HFFc6 (cell line): ENCODE data around the gene THAP7. TPM values are rescaled to one million over a fixed set of nuclear protein-coding genes. Genes with fewer than 3 reads are reported as not detected.

ENCODE experiments used
- DNase-seq: peaks from one replicate; pipeline ENCODE4 v3.0.0-alpha.2; 2018
- H3K27ac Mint-ChIP-seq: 2 replicates; pipeline ENCODE4 v1.8.0; 2020; ENCODE audit warnings: mild to moderate bottlenecking, mixed read lengths
- H3K27me3 Mint-ChIP-seq: 2 replicates; pipeline ENCODE4 v1.8.0; 2021; ENCODE audit warnings: mild to moderate bottlenecking, moderate library complexity, mixed read lengths; ENCODE audit not compliant: insufficient read depth
- H3K36me3 Mint-ChIP-seq: 2 replicates; pipeline ENCODE4 v1.8.0; 2021; ENCODE audit warnings: low read depth, mixed read lengths
- H3K4me1 Mint-ChIP-seq: 2 replicates; pipeline ENCODE4 v1.8.0; 2020; ENCODE audit warnings: low read depth, mixed read lengths
- H3K4me3 Mint-ChIP-seq: 2 replicates; pipeline ENCODE4 v1.8.0; 2020; ENCODE audit warnings: mild to moderate bottlenecking, moderate library complexity, mixed read lengths
- H3K9me3 Mint-ChIP-seq: 2 replicates; pipeline ENCODE4 v1.8.0; 2020; ENCODE audit warnings: mild to moderate bottlenecking, mixed read lengths
- total RNA-seq, 6 experiments: library from RNA; stranded (reverse); fragmentation: NEBNext Ultra II Directional; extraction: Animal tissue kit (Norgen Biotek cat#: 25700); gene quantifications; 2 replicates in 1 of 6; 3 replicates in 5 of 6; pipeline ENCODE4 v1.2.3, GENCODE V29; 2021
- TF ChIP-seq, protein P1 (sequence below): fragments of 200-600 bp; sonication (generic); IDR thresholded peaks from 2 replicates; pipeline ENCODE4 v1.5.0; 2021; ENCODE audit warnings: antibody characterized with exemption, mild to moderate bottlenecking

Gene THAP7
- total RNA-seq, 6 experiments from 2014 or later: 17.8 to 23.1 (median 21.1) TPM

DNA sequence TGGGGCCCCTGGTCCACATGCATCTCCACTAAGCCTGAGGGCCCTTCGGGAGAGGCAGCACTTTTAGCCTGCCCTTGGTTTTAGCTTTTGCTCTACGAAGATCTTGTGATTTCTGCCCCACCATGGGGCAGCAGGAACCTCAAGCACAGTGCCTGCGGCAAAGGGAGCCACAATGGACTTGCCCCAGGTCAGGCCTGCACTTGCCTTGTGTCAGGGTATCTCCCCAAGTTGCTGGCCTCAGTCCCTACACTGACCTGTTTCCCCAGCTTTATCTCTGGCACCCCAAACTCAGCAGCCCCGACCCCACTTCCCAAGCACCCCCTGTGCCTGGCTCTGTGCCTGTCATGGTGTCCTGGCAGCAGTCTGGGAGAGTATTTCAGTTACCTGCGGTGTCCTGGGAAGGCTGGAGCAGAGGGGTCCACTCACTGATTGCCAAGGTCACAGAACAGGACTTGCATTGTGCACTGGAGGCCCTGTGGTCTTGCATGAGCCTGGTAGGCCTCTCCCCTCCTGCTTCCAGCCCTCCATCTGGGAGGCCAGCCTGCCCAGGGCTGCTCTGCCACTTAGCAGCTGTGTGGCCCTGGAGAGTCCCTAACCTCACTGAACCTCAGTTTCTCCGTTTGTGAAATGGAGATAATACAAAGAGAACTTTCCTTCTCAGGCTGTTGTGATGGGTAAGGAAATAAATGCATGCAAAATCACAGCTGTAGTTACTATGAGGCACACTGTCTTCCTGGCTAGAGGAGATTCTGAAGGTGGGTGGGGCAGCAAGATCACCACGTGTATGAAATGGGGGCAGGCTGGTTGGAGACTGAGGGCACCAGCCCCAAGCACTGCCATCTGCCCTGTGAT is 38.5 kb downstream of the THAP7 start:
- TF ChIP-seq, protein P1, sequence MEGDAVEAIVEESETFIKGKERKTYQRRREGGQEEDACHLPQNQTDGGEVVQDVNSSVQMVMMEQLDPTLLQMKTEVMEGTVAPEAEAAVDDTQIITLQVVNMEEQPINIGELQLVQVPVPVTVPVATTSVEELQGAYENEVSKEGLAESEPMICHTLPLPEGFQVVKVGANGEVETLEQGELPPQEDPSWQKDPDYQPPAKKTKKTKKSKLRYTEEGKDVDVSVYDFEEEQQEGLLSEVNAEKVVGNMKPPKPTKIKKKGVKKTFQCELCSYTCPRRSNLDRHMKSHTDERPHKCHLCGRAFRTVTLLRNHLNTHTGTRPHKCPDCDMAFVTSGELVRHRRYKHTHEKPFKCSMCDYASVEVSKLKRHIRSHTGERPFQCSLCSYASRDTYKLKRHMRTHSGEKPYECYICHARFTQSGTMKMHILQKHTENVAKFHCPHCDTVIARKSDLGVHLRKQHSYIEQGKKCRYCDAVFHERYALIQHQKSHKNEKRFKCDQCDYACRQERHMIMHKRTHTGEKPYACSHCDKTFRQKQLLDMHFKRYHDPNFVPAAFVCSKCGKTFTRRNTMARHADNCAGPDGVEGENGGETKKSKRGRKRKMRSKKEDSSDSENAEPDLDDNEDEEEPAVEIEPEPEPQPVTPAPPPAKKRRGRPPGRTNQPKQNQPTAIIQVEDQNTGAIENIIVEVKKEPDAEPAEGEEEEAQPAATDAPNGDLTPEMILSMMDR: no peak
- DNase-seq: no peak
- Mint-ChIP-seq H3K27me3 (peaks cover 11% of the 10 kb centered on the region), H3K9me3 (no peaks in the 10 kb centered on the region), H3K4me3 (no peak overlapping the region), H3K27ac (no peak overlapping the region), H3K36me3 (no peaks in the 10 kb centered on the region), H3K4me1 (peaks cover 5% of the 10 kb centered on the region; the same call in 1 of the 2 replicates)

DNA sequence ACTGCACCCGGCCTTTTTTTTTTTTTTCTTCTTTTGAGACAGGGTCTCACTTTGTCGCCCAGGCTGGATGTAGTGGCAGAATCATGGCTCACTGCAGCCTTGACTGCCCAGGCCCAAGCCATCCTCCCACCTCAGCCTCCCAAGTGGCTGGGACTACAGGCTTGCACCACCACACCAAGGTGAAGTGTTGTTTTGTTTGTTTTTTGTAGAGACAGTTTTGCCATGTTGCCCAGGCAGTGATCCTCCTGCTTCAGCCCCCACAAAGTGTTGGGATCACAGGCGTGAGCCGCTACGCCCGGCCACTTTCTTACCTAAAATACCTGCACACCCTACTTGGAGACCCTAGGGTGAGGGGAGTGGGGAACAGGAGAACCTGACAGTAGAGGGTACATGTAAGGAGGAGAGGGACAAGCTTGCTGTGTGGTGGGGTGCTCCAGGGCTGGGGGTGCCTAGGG is 39.4 kb downstream of the THAP7 start:
- H3K4me3 Mint-ChIP-seq: no peak overlapping the region
- no peak overlapping the region for H3K27ac Mint-ChIP-seq
- no peaks in the 10 kb centered on the region for H3K36me3 Mint-ChIP-seq
- H3K27me3 Mint-ChIP-seq: peaks cover 9% of the 10 kb centered on the region
- H3K9me3 Mint-ChIP-seq: no peaks in the 10 kb centered on the region
- no peak for DNase-seq
- peaks cover 11% of the 10 kb centered on the region for H3K4me1 Mint-ChIP-seq
- TF ChIP-seq, protein P1: no peak

DNA sequence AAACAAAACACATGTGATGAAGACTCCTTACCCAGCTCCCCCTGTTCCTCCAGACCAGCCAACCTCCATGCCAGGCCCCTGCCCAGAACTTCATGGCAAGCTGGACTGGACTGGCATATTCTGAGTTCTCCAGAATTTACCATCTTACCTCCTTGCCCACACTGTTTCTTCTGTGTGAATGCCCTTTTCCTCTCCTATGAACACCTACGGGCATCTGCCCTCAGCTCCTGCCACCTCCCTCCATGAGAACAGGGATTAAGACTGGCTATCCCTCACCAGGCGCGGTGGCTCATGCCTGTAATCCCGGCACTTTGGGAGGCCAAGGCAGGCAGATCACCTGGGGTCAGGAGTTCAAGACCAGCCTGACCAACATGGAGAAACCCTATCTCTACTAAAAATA is 41.3 kb downstream of the THAP7 start:
- H3K27me3 Mint-ChIP-seq: peaks cover 7% of the 10 kb centered on the region
- DNase-seq: no peak
- H3K27ac Mint-ChIP-seq: no peak overlapping the region
- TF ChIP-seq, protein P1: no peak
- no peaks in the 10 kb centered on the region for H3K36me3 Mint-ChIP-seq
- H3K4me3 Mint-ChIP-seq: no peak overlapping the region
- no peaks in the 10 kb centered on the region for H3K9me3 Mint-ChIP-seq
- peaks cover 15% of the 10 kb centered on the region for H3K4me1 Mint-ChIP-seq

DNA sequence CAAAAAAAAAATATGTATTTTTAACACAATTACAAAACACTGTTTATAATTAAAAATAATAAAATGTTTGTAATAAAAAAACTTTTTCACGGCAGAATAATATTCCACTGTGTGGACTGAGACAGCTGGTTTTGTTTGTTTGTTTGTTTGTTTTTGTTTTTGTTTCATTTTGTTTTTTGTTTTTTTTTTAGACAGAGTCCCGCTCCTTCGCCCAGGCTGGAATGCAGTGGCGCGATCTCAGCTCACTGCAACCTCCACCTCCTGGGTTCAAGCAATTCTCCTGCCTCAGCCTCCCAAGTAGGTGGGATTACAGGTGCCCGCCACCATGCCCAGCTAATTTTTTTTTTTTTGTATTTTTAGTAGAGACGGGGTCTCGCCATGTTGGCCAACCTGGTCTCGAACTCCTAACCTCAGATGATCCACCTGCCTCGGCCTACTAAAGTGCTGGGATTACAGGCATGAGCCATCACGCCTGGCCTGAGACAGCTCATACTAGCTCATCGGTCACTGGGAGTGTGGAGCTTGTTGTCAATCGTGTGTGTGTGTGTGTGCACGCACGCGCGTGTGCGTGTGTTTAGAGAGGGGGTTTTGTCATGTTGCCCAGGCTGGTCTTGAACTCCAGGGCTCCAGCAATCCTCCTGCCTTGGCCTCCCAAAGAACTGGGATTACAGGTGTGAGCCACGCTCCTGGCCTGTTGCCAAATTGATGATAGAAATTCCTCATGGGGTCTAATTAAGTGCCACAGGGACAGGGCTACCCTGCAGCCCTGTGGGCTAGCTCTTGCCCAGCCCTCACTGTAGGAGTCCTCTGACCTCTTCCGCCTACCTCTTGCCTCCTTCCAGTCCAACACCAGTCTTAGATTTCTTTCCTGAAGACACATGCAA is 42.1 kb downstream of the THAP7 start:
- Mint-ChIP-seq H3K36me3 (no peaks in the 10 kb centered on the region), H3K9me3 (no peaks in the 10 kb centered on the region), H3K27ac (no peak overlapping the region), H3K27me3 (peaks cover 7% of the 10 kb centered on the region), H3K4me1 (peaks cover 15% of the 10 kb centered on the region), H3K4me3 (no peak overlapping the region)
- no peak for DNase-seq
- TF ChIP-seq, protein P1: no peak

DNA sequence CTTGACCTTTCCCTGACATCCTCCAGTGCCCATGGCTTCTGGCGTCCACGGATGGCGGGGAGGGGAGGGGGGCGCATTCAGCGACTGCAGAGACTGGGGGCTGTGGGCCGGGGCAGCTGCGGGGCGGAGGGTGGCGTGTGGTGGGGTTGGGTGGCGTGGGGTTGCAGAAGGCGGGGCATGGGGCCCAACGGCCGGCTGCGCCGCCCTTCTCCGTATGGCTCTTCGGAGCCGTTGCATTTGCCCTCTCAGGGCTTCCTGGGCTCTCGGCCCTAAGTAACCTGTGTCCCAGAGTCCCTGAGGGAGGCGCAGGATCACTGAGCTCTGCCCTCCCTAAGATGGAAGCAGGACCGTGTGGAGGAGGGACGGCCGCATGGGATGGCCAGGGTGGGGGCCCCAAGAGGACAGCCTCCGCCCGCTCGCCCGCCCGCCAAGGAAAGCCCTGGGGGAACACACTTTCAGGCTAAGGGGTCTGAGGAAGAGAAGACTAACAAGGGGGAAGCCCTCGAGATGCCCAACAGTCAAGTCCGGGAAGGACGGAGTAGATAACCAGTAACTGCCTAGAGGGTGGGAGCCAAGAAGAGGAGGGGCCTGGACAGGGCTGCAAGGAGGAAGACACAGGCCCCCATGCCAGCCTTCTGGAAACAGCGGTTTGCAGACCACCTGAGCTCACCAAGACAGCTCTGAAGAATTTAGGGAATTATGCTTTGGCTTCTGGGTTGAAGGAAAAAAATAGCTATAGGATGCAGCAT is 44.1 kb downstream of the THAP7 start:
- H3K27me3 Mint-ChIP-seq: peaks cover 1% of the 10 kb centered on the region; the same call in 1 of the 2 replicates
- H3K9me3 Mint-ChIP-seq: no peaks in the 10 kb centered on the region
- 0 out of 2 replicates have a peak, but pooled peaks cover 4% of the 10 kb centered on the region for H3K36me3 Mint-ChIP-seq
- no peak for DNase-seq
- TF ChIP-seq, protein P1: no peak
- H3K27ac Mint-ChIP-seq: peak overlapping the region; percentile 26; the same call in 1 of the 2 replicates
- peaks cover 10% of the 10 kb centered on the region; the same call in 1 of the 2 replicates for H3K4me1 Mint-ChIP-seq
- H3K4me3 Mint-ChIP-seq: peak overlapping the region; percentile 81
